ENCODE measurements around the gene ZNF716.
"Not testable (repeated sequence)": the region's sequence is repeated elsewhere in the genome, so short reads cannot be mapped to it uniquely, and the experiment has no call there.

ZNF716 gene

GRCh38 chr7:57427146-57427545 is 22.8 kb upstream of the ZNF716 start:
- no peak for DNase-seq

GRCh38 chr7:57427594-57427993 is 22.4 kb upstream of the ZNF716 start:
- no peak for DNase-seq

- DNase-seq, result no peak
Measured at GRCh38 chr7:57432583-57432982, 17.4 kb upstream of the ZNF716 start.

- DNase-seq, result no peak
Measured at GRCh38 chr7:57437581-57437980, 12.4 kb upstream of the ZNF716 start.

GRCh38 chr7:57438244-57438643 is 11.7 kb upstream of the ZNF716 start:
- DNase-seq, result no peak

- DNase-seq, result no peak
Measured at GRCh38 chr7:57443567-57443966, 6.4 kb upstream of the ZNF716 start.

- DNase-seq, result not testable (repeated sequence)
Measured at GRCh38 chr7:57469186-57469828, 19.3 kb downstream of the ZNF716 start.

GRCh38 chr7:57480304-57480703 is 30.3 kb downstream of the ZNF716 start:
- not testable (repeated sequence) for DNase-seq

- not testable (repeated sequence) for DNase-seq
Measured at GRCh38 chr7:57485022-57485421, 35.0 kb downstream of the ZNF716 start.

GRCh38 chr7:57487957-57488356 is 38.0 kb downstream of the ZNF716 start:
- no peak for DNase-seq

GRCh38 chr7:57495111-57495510 is 45.1 kb downstream of the ZNF716 start:
- DNase-seq, result not testable (repeated sequence)

- no peak for DNase-seq
Measured at GRCh38 chr7:57496395-57496794, 46.4 kb downstream of the ZNF716 start.

GRCh38 chr7:57505176-57505575 is 55.2 kb downstream of the ZNF716 start:
- no peak for DNase-seq

Measured in stimulated activated naive CD4-positive, alpha-beta T cell treated with Interleukin-2 at 50 U/mL for 16 hours (primary cell).